SK-N-SH treated with all-trans-retinoic acid at 6 μM for 48 hours (cell line): ENCODE data around the gene IL1R2.

Source experiments
- BACH2 ChIP-seq: fragments of 250-450 bp; sonication (Bioruptor Pico); IDR thresholded peaks from 2 replicates; pipeline ENCODE4 v1.9.0; 2021; ENCODE audit warnings: mild to moderate bottlenecking, borderline replicate concordance
- CSDC2 ChIP-seq: fragments of 250-450 bp; sonication (Bioruptor Pico); IDR thresholded peaks from 2 replicates; pipeline ENCODE4 v1.5.0; 2020; ENCODE audit warnings: mild to moderate bottlenecking, moderate library complexity
- ZFP3 ChIP-seq: fragments of 250-450 bp; sonication (Bioruptor Pico); IDR thresholded peaks from 2 replicates; pipeline ENCODE4 v1.5.0; 2020; ENCODE audit warnings: mild to moderate bottlenecking, moderate library complexity
- TF ChIP-seq, protein P1 (sequence below): fragments of 250-450 bp; sonication (Bioruptor Pico); IDR thresholded peaks from 2 replicates; pipeline ENCODE4 v1.5.1; 2020; ENCODE audit warnings: low read depth, mild to moderate bottlenecking, moderate library complexity

GRCh38 chr2:102053096-102053495 lies 61.3 kb downstream of the IL1R2 start:
- TF ChIP-seq CSDC2 (CRISPR knock-in tag) = no peak
- TF ChIP-seq ZFP3 (CRISPR knock-in tag) = no peak
- TF ChIP-seq, protein P1, sequence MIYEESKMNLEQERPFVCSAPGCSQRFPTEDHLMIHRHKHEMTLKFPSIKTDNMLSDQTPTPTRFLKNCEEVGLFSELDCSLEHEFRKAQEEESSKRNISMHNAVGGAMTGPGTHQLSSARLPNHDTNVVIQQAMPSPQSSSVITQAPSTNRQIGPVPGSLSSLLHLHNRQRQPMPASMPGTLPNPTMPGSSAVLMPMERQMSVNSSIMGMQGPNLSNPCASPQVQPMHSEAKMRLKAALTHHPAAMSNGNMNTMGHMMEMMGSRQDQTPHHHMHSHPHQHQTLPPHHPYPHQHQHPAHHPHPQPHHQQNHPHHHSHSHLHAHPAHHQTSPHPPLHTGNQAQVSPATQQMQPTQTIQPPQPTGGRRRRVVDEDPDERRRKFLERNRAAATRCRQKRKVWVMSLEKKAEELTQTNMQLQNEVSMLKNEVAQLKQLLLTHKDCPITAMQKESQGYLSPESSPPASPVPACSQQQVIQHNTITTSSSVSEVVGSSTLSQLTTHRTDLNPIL (CRISPR knock-in tag) = no peak
- TF ChIP-seq BACH2 (CRISPR knock-in tag) = no peak
